Fibroblast of villous mesenchyme (primary cell): ENCODE data around the gene TAMALIN. TPM values are rescaled to one million over a fixed set of nuclear protein-coding genes. Genes with fewer than 3 reads are reported as not detected.
A peak's percentile ranks its signal among the peaks of the same experiment; 100 is the strongest.

Source experiments
- DNase-seq: peaks from one replicate; pipeline ENCODE4 v3.0.0-alpha.2; 2010; ENCODE audit warnings: low read depth
- H3K4me3 ChIP-seq: 2 replicates; pipeline ENCODE4 v1.5.1; 2011; ENCODE audit warnings: low read depth, mild to moderate bottlenecking, low read length
- CTCF ChIP-seq: IDR thresholded peaks from 2 replicates; pipeline ENCODE4 v1.5.1; 2012; ENCODE audit warnings: low read depth, mild to moderate bottlenecking, low read length; ENCODE audit not compliant: insufficient read depth
- total RNA-seq: library from RNA; depleted of rRNA; stranded (reverse); fragments of >200 nt; gene quantifications from 2 replicates; pipeline ENCODE4 v1.2.3, GENCODE V29; 2012

The TAMALIN gene
- total RNA-seq, 1 donor = 2.2 TPM

GRCh38 chr12:52043386-52044212, 36.9 kb downstream of the TAMALIN start:
- H3K4me3 ChIP-seq = no peak overlapping the region
- no peak for DNase-seq

GRCh38 chr12:52044292-52044983, 37.7 kb downstream of the TAMALIN start:
- TF ChIP-seq CTCF = no peak
- DNase-seq = peak; percentile 83
- no peak overlapping the region for H3K4me3 ChIP-seq

More at GRCh38 chr12:52043386-52044212, 36.9 kb downstream of the TAMALIN start:
- no peak for TF ChIP-seq CTCF

- DNase-seq = peak; percentile 28
- TF ChIP-seq CTCF = no peak
- no peak overlapping the region for H3K4me3 ChIP-seq
These were observed 39.1 kb downstream of the TAMALIN start for GRCh38 chr12:52045794-52046199.

- no peak overlapping the region for H3K4me3 ChIP-seq
- no peak for TF ChIP-seq CTCF
- DNase-seq = no peak
These were observed 40.1 kb downstream of the TAMALIN start for GRCh38 chr12:52046859-52047258.

- H3K4me3 ChIP-seq = no peak overlapping the region
- no peak for TF ChIP-seq CTCF
- no peak for DNase-seq
These were observed 42.5 kb downstream of the TAMALIN start for GRCh38 chr12:52049286-52049685.

GRCh38 chr12:52049688-52050087, 42.9 kb downstream of the TAMALIN start:
- H3K4me3 ChIP-seq = no peak overlapping the region
- TF ChIP-seq CTCF = no peak
- no peak for DNase-seq
